Bronchial epithelial cell (primary cell): ENCODE data around the gene EHD3. TPM values are rescaled to one million over a fixed set of nuclear protein-coding genes. Genes with fewer than 3 reads are reported as not detected.
A peak's percentile ranks its signal among the peaks of the same experiment; 100 is the strongest.

Source experiments
- DNase-seq: peaks from one replicate; pipeline ENCODE4 v3.0.0-alpha.2; 2010; ENCODE audit warnings: low read depth
- FAIRE-seq: peaks from 2 replicates; lab custom pipeline; 2011; peaks lifted over from hg19 to GRCh38; lab: Jason Lieb, UNC
- H3K27me3 ChIP-seq: 2 replicates; pipeline ENCODE4 v1.5.1; 2011; ENCODE audit warnings: low read length; ENCODE audit not compliant: control insufficient read depth, insufficient read depth
- H3K36me3 ChIP-seq: 2 replicates; pipeline ENCODE4 v1.5.1; 2011; ENCODE audit warnings: low read length; ENCODE audit not compliant: control insufficient read depth, insufficient read depth
- H3K4me3 ChIP-seq: 2 replicates; pipeline ENCODE4 v1.5.1; 2011; ENCODE audit warnings: mild to moderate bottlenecking, low read depth, low read length, control low read depth
- total RNA-seq: library from RNA; depleted of rRNA; stranded (reverse); fragments of >200 nt; gene quantifications from 2 replicates; pipeline ENCODE4 v1.2.1, GENCODE V29; 2014
- TF ChIP-seq, protein P1 (sequence below): IDR thresholded peaks from 2 replicates; pipeline ENCODE4 v1.5.1; 2011; ENCODE audit warnings: mild to moderate bottlenecking, moderate library complexity, low read length, control low read depth, inconsistent platforms; ENCODE audit not compliant: insufficient read depth, severe bottlenecking

EHD3 gene
- total RNA-seq, 1 donor from 2014 or later: 1.6 TPM

DNA sequence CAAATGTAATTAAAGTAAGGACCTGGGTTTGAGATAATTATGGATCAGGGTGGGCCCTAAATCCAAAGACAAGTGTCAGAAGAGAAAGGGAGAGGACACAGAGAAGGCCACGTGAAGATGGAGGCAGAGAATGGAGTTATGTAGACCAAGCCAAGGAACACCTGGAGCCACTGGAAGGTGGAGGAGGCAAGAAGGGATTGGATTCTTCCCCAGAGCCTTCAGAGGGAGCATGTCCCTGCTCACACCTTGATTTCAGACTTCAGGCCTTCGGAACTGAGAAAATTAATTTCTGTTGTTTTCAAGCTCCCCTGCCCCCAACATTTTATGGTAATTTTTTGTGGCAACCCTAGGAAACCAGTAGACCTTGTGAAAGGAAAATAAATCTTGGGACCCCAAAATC, 36.3 kb upstream of the EHD3 start:
- H3K4me3 ChIP-seq: no peak overlapping the region
- TF ChIP-seq, protein P1, sequence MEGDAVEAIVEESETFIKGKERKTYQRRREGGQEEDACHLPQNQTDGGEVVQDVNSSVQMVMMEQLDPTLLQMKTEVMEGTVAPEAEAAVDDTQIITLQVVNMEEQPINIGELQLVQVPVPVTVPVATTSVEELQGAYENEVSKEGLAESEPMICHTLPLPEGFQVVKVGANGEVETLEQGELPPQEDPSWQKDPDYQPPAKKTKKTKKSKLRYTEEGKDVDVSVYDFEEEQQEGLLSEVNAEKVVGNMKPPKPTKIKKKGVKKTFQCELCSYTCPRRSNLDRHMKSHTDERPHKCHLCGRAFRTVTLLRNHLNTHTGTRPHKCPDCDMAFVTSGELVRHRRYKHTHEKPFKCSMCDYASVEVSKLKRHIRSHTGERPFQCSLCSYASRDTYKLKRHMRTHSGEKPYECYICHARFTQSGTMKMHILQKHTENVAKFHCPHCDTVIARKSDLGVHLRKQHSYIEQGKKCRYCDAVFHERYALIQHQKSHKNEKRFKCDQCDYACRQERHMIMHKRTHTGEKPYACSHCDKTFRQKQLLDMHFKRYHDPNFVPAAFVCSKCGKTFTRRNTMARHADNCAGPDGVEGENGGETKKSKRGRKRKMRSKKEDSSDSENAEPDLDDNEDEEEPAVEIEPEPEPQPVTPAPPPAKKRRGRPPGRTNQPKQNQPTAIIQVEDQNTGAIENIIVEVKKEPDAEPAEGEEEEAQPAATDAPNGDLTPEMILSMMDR: no peak
- no peak for FAIRE-seq
- H3K36me3 ChIP-seq: no peaks in the 10 kb centered on the region
- no peak for DNase-seq
- H3K27me3 ChIP-seq: no peaks in the 10 kb centered on the region

DNA sequence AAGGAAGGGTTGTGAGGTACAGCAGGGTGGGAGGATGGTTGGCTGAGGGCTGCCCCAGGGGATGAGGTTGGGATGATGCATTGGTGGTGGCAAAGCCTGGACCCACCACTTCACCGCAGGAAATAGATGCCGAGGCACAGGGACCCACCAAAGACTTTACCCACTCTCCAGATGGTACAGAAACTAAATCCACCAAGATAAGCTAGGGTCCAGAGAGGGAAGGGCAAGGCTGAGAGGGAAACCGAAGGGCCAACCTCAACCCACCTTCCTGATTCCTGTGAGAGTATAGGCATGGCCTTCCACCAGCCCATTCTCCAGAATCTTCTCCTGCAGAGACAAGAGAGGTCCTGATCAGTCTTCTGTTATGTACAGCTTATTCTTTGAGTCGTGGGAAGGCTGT, 34.7 kb upstream of the EHD3 start:
- no peaks in the 10 kb centered on the region for H3K27me3 ChIP-seq
- no peak overlapping the region for H3K4me3 ChIP-seq
- no peak for DNase-seq
- TF ChIP-seq, protein P1: no peak
- no peak for FAIRE-seq
- H3K36me3 ChIP-seq: no peaks in the 10 kb centered on the region

DNA sequence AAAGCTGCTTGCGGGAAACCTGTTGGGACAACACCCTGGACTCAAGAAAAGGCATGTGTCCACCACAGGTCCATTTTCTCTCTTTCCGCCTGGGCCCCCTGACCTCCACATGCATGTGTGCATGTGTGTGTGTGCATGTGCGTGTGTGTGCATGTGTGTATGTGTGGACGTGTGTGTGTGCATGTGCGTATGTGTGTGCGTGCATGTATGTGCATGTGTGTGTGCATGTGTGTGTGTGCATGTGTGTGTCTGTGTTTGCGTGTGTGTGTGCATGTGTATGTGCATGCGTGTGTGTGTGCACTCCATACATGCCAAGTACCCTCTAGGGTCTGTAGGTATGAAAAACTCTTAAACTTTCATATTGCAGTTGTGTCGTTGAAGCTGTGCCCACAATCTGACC, 33.0 kb upstream of the EHD3 start:
- DNase-seq: no peak
- H3K36me3 ChIP-seq: no peaks in the 10 kb centered on the region
- FAIRE-seq: peak; percentile 98
- H3K27me3 ChIP-seq: no peaks in the 10 kb centered on the region
- TF ChIP-seq, protein P1: no peak
- no peak overlapping the region for H3K4me3 ChIP-seq

DNA sequence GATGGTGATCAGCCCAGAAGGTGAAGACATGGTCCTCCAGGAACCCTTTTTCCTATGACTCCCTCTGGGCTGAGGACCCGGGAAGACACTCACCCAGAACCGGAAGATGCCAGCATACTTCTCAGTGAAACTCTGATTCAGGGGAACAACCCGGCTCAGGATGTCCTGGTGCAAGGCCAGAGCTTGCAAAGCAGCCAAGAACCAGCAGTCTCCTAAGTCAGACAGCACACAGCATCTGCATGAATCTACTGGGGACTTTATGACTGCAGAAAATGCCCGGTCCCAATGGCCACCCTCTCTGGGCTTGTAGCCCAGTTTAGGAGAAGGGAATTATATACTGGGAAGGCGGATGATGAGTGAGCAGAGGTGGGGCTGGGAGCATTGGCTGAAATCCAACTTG, 31.9 kb upstream of the EHD3 start:
- TF ChIP-seq, protein P1: no peak

DNA sequence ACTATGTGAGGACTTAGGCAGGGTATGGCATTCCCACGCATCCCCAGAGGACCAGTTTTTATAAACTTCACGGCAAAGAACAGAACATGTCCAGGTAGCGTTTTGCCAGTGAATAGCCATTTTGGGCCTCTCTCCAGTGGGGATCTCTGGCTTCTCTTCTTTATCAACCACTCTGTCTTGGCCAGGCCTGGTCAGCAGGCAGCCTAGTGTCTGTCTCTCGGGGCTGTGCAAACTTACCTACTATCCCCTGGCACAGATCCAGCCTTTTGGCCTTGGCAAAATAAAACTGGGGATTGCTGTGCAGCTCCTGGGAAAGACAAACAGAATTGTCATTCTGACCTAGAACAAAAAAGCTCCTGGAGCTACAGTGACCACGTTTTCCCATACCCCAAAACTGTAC, 31.1 kb upstream of the EHD3 start:
- H3K4me3 ChIP-seq: no peak overlapping the region
- no peak for FAIRE-seq
- TF ChIP-seq, protein P1: no peak
- no peaks in the 10 kb centered on the region for H3K36me3 ChIP-seq
- no peak for DNase-seq
- no peaks in the 10 kb centered on the region for H3K27me3 ChIP-seq

More for the DNA sequence above, 31.9 kb upstream of the EHD3 start:
- Histone ChIP-seq H3K36me3 (no peaks in the 10 kb centered on the region), H3K4me3 (no peak overlapping the region), H3K27me3 (no peaks in the 10 kb centered on the region)
- FAIRE-seq: no peak
- no peak for DNase-seq

DNA sequence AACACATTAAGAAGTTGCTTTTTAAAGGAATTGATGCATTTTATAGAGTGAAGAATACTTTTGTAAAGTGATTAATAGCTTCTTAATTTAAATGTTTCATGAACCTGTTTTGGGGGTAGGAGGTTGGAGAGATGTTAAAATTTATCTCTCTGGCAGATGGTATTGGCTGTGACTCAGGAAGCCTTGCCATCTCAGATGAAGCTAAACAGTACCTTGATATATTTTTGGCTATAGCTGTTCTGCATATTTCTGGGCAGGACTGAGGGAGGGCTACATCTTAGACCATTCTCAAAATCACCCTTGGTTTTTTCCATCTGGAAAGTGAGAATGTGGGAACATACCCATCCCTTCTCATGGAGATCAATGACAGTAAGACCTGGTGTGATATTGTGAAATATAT, 30.0 kb upstream of the EHD3 start:
- no peak for FAIRE-seq
- Histone ChIP-seq H3K36me3 (no peaks in the 10 kb centered on the region), H3K27me3 (no peaks in the 10 kb centered on the region), H3K4me3 (no peak overlapping the region)
- TF ChIP-seq, protein P1: no peak
- DNase-seq: no peak
